UCSD-AML1 (cell line): Measurements from ENCODE around the gene CTNS.

Source experiments
- DNase-seq: peaks from one replicate; lab custom pipeline; 2025; ENCODE audit not compliant: unreplicated experiment; lab: John Stamatoyannopoulos, UW

The CTNS gene

GRCh38 chr17:3657874-3658783 is 21.6 kb downstream of the CTNS start:
- DNase-seq, result no peak

DNA sequence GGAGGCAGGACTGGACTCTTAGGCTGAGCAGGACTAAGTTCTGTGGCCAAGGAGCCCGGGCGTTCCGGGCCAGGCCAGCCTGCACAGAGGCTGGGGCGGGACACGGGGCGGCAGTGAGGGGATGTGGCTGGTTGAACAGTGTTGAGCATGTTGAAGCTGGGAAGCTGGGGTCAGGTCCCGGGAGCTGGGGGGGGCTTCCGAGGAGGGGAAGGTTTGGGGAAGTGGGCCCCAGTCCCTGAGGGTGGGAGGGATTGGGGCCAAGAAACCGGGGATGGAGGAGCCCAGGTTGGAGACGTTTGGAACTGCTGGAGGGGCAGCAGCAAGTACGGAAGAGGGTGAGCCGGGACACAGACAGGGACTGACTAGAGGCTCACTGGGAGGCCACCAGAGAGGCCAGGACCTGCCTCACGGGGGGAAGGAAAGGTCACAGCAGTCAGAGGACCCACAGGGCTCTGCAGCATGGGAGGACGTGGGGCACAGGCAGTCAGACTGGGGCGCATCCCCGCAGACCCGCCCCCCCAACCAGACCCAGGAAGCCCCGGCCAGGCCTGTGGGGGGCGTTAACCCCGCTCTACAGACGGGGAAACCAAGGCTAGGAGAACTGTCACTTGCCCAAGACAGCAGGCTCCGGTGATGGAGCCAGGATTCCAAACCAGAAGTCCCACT is 22.4 kb downstream of the CTNS start:
- DNase-seq, result no peak

DNA sequence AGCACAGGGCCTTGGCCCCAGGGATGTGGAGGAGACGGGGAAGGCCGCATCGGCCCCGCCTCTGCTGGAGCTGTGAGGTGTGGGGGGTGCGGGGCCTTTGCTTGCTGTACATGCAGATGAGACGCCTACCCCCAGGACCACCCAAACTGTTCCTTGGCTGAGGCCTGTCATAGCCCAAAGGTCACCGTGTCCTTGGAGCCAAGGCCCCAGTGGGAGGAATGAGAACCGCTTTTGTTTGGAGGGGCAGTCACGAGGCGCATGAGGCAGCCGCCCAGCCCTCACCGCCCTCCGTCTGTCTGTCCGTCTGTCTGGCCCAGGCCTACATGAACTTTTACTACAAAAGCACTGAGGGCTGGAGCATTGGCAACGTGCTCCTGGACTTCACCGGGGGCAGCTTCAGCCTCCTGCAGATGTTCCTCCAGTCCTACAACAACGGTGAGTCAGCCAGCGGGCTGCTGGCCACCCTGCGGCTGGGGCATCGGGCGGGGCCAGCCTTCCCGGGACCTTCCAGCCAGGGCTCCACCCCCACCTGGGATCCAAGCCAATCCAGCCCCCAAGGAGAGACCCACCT is 23.1 kb downstream of the CTNS start:
- DNase-seq, result no peak

DNA sequence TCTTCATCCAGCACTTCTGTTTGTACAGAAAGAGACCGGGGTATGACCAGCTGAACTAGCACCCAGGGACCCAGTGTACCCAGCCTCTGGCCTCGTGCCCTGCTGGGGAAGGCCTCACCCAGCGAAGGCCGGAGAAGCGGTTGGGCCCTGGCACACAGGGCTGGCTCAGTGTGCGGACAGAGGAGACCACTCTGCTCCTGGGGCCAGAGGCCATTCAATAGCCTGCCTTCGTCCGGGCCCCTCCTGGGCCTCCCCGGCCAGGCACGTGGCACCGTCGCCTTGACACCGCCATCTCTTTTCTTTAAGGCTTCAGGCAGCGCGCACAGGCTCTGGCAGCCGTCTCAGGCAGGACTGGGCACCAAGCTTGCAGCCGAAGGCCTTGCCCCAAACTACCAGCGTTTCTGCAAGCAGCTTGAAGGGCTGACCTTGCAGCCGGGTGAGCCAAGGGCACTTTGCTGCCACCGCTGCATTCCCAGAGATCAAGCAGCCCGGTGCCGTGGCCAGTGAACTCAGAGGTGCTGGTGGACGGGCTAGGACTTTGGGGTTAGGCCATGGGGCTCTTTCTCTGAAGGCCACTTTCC is 23.8 kb downstream of the CTNS start:
- DNase-seq, result no peak

DNA sequence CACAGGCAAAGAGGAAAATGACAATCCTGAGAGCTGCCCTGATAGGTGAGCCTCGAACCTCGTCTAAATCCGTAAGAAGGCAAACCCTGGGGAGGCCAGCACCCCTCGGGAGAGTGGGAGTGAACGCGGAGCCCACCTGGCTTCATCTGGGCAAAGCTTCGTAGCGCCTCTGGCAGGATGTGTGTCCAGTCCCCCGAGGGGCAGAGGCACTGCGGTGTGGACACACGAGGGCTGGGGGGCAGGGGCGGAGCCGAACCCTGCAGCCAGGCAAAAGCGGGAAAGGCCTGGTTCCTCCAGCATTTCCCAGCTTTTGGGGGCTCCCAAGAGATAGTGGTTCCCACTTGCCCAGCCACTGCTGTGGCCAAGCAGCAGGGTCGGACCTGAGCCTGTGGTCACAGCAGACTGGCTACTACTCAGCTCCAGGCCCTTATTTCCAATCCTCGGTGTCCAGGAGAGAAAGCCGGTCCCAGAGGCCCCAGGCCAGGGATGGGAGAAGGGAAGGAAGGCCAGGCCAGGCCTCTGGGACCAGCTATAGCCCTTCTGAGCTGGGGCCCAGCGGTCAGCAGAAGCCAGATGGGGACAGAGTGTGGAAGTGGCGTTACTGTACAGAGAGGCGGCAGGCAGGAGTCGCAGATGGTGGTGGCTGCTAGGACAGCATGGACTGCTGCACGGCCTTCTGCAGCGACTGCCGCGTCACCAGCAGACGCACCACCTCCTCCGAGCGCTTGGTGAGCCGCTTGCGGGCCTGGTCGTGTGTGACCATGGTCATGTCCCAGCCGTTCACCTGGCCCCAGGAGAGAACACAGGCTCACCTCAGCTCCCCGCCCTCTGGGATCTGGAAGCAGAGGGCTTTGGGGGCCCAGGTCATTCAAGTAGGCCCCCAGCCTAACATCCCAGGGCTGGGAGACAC is 26.8 kb downstream of the CTNS start:
- DNase-seq, result no peak

DNA sequence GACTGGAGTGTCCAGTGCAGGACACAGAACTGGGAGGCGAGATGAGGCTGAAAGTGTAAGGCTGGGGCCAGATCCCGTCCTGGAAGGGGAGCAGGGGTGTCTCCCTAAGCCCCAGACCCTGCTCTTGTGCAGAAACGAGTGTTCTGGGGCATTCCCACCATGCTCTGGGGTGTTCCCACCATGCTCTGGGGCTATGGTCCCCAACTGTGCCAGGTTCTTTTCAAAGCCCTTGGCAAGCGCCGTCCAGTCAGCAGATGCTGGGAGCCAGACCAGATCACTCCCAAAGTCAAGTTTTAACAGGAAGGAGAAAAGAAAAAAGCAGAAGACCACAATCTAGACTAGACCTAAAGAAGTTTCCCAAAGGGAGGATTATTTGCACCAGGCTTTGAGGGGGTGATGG is 29.3 kb downstream of the CTNS start:
- no peak for DNase-seq

DNA sequence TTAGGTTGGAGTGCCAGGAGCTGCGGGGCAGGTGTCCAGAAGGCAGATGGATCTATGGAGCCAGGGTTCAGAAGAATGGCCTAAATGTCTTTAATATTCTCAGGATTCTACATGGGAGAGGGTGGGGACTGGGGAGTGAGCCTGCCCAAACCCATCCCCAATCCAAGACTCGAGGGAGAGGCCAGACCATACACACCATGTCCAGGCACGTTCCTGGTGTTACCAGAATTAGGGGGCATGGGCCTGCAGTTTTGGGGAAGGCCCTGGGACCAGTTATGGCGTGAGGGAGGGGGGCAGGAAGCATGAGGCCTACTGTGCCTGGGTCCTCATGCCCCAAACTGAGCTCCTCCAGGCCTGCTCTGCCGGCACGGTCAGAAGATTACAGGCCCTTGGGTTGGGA is 30.0 kb downstream of the CTNS start:
- no peak for DNase-seq

GRCh38 chr17:3667366-3668278 is 31.1 kb downstream of the CTNS start:
- peak; percentile 69 for DNase-seq

- peak; percentile 99 for DNase-seq
Measured at GRCh38 chr17:3668279-3669084, 31.9 kb downstream of the CTNS start, which contains the start of the genes EMC6 and TAX1BP3. TSS of gene EMC6 (plus strand) at chr17:3668812. CDS start at chr17:3669147, 335 bp downstream. TSS of gene TAX1BP3 (minus strand) at chr17:3668578. CDS start at chr17:3668526, 52 bp downstream.

DNA sequence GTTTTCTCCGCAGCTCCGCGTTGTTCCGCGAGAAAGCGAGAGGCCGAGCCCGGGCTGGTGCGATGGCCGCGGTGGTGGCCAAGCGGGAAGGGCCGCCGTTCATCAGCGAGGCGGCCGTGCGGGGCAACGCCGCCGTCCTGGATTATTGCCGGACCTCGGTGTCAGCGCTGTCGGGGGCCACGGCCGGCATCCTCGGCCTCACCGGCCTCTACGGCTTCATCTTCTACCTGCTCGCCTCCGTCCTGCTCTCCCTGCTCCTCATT is 32.5 kb downstream of the CTNS start:
- DNase-seq, result no peak

DNA sequence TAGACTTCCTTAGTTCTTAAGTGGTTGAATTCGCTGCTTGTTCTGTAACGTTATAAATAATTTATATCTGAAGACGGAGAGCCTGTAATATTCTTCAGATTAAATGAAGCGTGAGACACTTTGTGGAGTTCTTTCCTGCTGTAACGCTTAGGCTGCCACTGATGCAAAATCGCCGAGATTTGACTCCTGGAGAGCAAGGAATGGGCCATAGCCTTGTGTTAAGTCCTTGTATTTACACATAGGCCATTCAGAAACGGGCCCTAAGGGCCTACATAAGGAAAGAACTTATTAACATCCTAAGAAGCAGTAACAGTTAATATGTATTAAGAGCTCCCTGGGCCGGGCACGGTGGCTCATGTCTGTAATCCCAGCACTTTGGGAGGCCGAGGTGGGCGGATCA is 33.0 kb downstream of the CTNS start:
- no peak for DNase-seq

GRCh38 chr17:3672571-3672970 is 36.0 kb downstream of the CTNS start:
- no peak for DNase-seq

DNA sequence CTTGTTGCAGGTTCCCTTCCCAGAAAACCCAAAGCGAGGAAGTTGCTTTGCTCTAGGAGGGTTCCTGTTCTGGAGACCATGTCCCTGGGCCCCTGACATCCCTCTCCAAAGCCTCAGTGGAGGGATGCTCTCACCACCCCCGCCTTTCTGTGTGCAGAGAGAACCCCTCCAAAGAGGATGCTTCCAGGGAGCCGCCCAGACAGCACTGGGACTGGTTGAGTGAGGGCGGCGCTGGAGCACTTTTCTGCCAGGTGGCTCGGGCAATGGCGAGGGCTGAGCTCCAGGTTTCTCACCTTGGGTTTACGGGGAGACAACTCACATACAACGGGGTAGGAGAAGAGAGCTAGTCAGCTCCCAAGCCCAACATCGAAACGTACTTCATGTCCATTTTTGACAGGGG is 39.3 kb downstream of the CTNS start:
- no peak for DNase-seq

DNA sequence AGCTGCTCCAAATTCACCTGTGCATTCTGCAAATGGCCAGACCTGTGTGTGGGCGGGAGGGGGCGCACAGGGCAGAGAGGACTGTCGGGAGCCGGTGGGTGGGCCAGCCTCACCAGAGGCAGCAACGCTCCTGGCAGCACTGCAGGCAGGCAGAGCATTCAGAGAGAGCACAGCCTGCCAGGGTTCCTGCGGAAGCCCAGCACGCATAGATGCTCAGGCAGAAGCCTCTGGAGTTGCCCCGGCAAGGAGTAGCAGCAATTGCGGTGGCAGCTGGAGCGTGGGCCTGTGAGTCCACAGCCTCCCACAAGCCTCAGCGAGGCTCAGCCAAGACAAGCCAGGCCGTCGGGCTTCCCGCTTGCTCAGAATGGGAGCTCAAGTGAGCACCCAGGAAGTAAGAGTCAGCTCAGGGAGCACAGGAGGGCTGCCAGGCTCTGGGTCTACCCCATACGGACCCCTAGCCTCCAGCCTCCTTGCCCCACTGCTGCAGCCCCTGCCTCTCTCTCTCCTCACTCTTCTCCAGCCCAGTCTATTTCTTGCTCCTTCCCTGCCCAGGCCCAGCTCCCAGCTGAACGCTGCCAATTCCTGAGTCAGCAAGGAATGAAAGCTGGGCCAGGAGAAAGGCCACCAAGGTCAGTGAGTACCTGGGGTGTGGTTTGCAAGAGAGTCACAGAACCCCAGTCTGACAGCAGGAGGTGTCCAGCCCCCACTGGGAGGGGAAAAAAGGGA is 41.7 kb downstream of the CTNS start:
- no peak for DNase-seq

GRCh38 chr17:3678821-3679530 is 42.4 kb downstream of the CTNS start:
- no peak for DNase-seq

DNA sequence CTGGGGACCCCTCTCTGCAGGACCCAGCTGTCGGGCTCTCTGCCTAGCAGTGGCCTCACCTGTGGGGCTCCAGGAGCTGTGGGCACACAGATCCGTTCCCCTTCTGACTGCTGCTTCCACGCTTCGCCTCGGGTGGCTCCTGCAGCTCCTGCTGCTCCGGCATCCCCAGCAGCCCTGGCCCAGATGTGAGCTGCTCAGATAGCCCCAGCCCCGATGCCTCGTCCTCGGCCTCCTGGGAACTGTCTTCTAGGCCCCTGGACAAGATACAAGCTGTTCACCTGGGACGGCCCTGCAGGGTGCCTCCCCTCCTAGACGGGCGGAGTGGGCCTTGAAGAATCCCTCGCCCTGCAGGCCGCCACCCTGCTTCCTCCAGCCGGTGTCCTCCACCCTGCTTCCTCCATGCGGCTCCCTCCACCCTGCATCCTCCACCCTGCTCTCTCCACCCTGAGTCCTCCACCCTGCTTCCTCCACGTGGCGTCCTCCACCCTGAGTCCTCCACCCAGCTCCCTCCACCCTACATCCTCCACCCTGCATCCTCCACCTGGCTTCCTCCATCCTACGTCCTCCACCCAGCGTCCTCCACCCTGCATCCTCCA is 43.1 kb downstream of the CTNS start:
- no peak for DNase-seq

GRCh38 chr17:3681057-3681456 is 44.5 kb downstream of the CTNS start:
- DNase-seq, result no peak
